ENCODE results near the gene ADCY4. TPM values are rescaled to one million over a fixed set of nuclear protein-coding genes. Genes with fewer than 3 reads are reported as not detected.

The ADCY4 gene
- total RNA-seq, 4 donors from 2014 or later = 3.1 to 23.1 (median 11.7) TPM

DNA sequence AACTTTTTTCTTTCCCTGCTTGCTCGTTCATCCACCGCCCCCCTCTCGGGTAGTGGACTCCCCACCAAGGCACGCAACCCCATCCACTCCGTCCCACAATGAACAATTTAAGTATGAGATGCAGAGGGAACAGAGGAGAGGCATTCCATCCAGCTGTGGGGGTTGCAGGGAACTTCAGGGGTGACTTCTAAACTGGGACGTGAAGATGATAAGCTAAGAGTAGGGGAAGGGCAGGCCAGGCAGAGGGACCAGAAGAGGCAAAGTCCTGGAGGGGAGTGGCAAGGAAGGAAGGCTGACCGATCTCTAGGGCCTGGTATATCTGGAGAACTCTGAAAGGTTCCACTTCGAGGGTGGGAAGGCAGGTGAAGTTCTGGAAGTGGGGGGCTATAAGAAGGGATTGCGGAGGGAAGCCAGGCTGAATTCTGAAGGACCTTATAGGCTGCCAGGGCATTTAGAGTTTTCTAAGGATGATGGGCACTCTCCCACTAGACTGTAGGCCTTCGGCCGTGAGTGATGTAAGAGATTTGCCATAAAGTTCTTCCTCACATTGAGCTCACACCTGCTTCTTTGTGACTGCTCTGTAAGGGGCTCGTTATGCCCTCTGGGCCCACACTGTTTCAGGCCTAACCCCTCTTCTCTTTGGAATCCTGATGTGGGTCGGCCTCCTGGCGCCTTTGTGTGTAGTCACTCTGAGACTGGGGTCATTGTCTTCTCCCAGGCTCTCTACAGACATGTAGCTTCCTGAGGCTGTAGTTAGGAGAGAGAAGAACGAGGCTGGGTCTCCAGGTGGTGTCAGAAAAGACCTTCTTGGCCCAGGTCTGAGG, 45.2 kb upstream of the ADCY4 start:
- H3K27me3 ChIP-seq = no peaks in the 10 kb centered on the region
- no peak for DNase-seq
- TF ChIP-seq POLR2A (IDR thresholded peaks at IDR 0.05) = no peak
- TF ChIP-seq, protein P1, sequence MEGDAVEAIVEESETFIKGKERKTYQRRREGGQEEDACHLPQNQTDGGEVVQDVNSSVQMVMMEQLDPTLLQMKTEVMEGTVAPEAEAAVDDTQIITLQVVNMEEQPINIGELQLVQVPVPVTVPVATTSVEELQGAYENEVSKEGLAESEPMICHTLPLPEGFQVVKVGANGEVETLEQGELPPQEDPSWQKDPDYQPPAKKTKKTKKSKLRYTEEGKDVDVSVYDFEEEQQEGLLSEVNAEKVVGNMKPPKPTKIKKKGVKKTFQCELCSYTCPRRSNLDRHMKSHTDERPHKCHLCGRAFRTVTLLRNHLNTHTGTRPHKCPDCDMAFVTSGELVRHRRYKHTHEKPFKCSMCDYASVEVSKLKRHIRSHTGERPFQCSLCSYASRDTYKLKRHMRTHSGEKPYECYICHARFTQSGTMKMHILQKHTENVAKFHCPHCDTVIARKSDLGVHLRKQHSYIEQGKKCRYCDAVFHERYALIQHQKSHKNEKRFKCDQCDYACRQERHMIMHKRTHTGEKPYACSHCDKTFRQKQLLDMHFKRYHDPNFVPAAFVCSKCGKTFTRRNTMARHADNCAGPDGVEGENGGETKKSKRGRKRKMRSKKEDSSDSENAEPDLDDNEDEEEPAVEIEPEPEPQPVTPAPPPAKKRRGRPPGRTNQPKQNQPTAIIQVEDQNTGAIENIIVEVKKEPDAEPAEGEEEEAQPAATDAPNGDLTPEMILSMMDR (IDR thresholded peaks at IDR 0.05) = no peak
- H3K9me3 ChIP-seq = no peaks in the 10 kb centered on the region
- H3K4me3 ChIP-seq = no peak overlapping the region
- peaks cover 17 to 65% (median 20%) of the 10 kb centered on the region in 3 donors for H3K4me1 ChIP-seq
- H3K27ac ChIP-seq = peak overlapping the region in 1 of 4 donors; percentile 68
- intact Hi-C loops (cut with DNase I) = no loop called here
- 71 to 84% methylated on average over 14 to 15 of the region's 15 CpGs for WGBS, 2 donors
- H3K36me3 ChIP-seq = peaks cover 0 to 15% (median 0%) of the 10 kb centered on the region in 3 donors

DNA sequence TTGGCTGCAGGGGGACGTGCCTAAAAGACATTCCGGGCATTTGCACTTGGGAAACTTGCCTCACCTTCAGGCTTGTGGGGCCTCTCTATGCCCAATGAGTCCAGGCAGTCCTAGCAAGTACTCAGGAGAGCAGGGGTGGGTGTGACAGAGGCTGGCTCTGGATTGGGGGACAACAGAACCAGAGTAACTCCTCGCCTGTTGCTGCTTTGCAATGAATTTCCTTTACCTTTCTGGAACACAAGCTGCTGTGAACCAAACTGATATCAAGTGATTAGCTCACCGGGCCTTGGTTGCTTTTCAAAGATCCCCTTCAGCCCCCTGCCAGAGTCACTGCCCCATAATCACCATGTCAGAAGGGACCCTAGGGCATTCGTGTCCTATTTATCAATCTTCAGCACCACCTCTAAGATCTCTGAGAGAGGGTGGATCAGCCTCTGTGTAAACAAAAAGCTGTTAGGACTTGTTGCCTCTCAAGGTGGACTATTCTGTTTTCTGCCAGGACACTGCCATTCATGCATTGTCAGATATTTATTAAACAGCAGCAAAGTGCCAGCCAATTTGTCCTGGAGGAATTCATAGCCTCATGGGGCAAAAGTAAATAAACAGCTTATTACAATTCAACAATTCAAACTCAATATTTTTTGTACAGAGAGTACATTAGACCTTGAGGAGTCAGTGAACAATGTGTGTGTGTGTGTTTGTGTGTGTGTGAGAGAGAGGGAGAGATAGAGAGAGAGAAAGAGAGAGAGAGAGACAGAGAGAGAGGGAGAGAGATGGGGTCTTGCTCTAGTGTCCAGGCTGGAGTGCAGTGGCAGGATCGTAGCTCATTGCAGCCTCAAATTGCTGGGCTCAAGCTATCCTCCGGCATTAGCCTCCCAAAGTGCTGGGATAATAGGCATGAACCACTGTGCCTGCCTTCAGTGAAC, 44.4 kb upstream of the ADCY4 start:
- no peak for DNase-seq
- intact Hi-C loops (cut with DNase I) = no loop called here
- 45 to 63% methylated on average over 5 to 7 of the region's 7 CpGs for WGBS, 2 donors
- H3K27ac ChIP-seq = peak overlapping the region; percentile 21 to 68 (median 48)
- H3K4me3 ChIP-seq = no peak overlapping the region
- peaks cover 17 to 65% (median 20%) of the 10 kb centered on the region in 3 donors for H3K4me1 ChIP-seq
- no peaks in the 10 kb centered on the region for H3K9me3 ChIP-seq
- TF ChIP-seq, protein P1 (IDR thresholded peaks at IDR 0.05) = no peak
- no peaks in the 10 kb centered on the region for H3K27me3 ChIP-seq
- H3K36me3 ChIP-seq = peaks cover 0 to 23% (median 0%) of the 10 kb centered on the region in 3 donors

DNA sequence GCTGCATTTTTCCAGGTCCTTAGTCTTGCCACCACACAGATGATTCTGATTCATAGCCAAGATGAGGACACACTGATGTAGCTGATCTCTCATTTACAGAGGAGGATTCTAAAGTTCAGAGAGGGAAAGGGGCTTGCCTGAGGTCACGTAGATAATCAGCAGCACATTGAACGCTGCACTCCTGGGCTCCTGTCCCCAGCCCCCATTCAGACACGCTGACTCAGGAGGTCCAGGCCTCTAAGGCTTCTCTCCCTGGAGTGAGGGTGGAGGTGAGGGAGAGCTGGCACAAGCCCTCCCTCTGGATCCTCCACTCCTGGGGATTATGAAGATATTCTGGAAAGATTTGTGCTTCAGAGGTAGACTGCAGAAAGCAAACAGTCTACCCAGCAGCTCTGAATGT, 43.5 kb upstream of the ADCY4 start:
- Histone ChIP-seq H3K4me3 (no peak overlapping the region), H3K36me3 (peaks cover 0 to 32% (median 0%) of the 10 kb centered on the region in 3 donors), H3K4me1 (peaks cover 17 to 66% (median 20%) of the 10 kb centered on the region in 3 donors), H3K9me3 (no peaks in the 10 kb centered on the region), H3K27ac (peak overlapping the region; percentile 21 to 68 (median 48)), H3K27me3 (no peaks in the 10 kb centered on the region)
- DNase-seq = no peak
- intact Hi-C loops (cut with DNase I) = no loop called here
- 56% methylated on average over 3 of the region's 3 CpGs; no CpG with 5 or more reads in 1 of the 2 donors for WGBS, 2 donors
- TF ChIP-seq, protein P1 (IDR thresholded peaks at IDR 0.05) = no peak
- TF ChIP-seq POLR2A (IDR thresholded peaks at IDR 0.05) = no peak

DNA sequence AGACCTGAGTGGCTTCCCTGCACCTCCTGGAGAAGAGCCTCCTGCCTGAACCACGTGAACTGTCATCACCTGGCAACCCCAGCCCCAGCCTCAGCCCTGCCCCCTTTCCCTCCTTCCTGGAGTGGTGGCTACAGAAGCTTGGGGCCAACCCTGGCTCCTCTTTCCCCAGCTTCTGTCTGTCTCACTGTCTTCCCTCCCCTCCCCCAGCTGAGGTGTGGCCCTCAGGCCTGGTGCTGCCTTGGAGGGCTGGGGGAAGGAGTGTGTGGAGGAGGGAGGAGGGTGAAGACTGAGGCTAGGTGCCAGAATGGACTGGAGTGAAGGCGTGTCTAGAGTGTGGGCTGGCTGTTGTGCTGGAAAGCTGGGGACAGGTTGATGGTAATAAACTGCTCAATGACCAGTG, 42.8 kb upstream of the ADCY4 start:
- H3K36me3 ChIP-seq = peaks cover 0 to 37% (median 0%) of the 10 kb centered on the region in 3 donors
- H3K9me3 ChIP-seq = no peaks in the 10 kb centered on the region
- TF ChIP-seq POLR2A (IDR thresholded peaks at IDR 0.05) = no peak
- TF ChIP-seq, protein P1 (IDR thresholded peaks at IDR 0.05) = no peak
- peaks cover 17 to 71% (median 20%) of the 10 kb centered on the region in 3 donors for H3K4me1 ChIP-seq
- DNase-seq = no peak
- intact Hi-C loops (cut with DNase I) = no loop called here
- no peak overlapping the region for H3K4me3 ChIP-seq
- H3K27ac ChIP-seq = peak overlapping the region in 2 of 4 donors; percentile 11 to 68
- 45 to 56% methylated on average over 2 of the region's 2 CpGs for WGBS, 2 donors
- H3K27me3 ChIP-seq = no peaks in the 10 kb centered on the region

All from esophagus squamous epithelium (tissue), 5 donors.